HK-2 (cell line): ENCODE data around the gene ARHGAP26.
A peak's percentile ranks its signal among the peaks of the same experiment; 100 is the strongest.

ENCODE experiments used
- DNase-seq: peaks from one replicate; pipeline ENCODE4 v3.0.0-alpha.2; 2018; ENCODE audit not compliant: unreplicated experiment

ARHGAP26 gene

DNA sequence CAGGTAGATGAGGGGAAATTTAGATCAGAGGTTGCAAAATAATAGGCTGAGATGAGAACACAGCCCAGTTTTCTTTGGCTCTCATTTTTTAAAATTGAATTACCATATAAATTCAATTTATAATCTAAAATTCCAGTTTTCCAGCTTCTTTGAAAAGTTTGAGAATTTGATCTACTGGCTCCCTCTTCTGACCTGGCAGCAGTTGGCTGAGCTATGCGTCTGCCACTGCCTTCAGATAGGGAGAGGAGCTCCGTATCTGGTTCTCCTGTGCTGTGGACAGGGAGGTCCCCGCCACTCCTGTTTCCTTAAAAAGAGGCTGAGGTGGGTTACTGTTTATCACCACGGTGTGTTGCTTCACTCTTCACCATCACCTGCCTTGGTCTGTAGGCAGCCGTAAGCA, 103.7 kb downstream of the ARHGAP26 start:
- no peak for DNase-seq

DNA sequence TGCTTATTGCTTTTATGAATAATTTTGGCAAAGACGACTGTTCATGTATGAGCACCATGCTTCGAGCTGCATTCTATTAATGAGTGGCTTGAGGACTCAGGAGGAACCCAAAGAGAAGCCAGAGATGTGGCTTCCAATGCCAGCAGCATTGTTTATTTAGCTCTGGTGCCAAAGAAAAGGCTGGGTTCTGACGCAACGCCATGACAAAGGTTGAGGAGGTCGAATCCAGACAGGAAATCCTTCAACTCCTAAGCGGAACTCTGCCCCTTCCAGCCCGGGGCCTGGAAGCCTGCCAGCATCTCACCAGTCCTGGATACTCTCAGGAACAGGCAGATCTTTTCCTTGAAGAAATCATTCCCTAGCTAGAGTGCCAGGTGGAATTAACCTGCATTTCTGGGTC, 104.4 kb downstream of the ARHGAP26 start:
- peak; percentile 54 for DNase-seq

DNA sequence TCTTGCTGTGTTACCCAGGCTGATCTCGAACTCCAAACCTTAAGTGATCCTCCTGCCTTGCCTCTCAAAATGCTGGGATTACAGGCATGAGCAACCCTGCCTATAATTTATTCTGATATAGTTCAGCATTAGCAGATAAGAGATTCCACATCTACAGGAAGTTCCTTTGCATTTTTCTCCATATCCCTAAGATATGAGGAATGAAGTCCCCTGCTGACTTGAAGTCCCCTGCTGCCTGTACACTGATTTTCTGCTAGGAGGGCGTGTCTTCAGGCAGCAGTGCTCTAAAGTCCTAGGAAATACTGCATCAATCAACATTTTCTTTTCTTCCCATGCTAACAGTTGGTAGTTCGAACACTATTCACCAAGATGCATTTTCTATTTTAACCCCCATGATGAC, 105.8 kb downstream of the ARHGAP26 start:
- no peak for DNase-seq

DNA sequence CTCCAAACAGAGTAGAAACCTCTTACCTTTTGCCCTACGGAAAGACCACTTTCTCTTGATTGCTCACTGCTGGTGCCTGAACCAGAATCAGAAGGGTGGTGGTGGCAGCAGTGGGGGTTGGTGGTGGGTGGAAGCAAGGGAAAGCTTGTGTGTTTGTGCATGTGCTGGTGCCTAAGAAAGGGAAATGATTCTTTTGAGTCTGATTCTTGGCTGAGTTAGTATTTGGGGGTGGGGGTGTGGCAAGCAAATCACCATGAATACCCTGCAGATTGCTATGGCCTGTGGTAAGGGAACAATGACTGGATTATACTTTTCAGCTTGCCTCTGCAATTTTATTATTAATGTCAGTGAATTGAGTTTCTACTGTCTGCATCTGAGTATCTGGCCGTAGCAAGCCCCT, 106.6 kb downstream of the ARHGAP26 start:
- DNase-seq: no peak

- no peak for DNase-seq
Observed at GRCh38 chr5:142878111-142878510, 107.9 kb downstream of the ARHGAP26 start.

DNA sequence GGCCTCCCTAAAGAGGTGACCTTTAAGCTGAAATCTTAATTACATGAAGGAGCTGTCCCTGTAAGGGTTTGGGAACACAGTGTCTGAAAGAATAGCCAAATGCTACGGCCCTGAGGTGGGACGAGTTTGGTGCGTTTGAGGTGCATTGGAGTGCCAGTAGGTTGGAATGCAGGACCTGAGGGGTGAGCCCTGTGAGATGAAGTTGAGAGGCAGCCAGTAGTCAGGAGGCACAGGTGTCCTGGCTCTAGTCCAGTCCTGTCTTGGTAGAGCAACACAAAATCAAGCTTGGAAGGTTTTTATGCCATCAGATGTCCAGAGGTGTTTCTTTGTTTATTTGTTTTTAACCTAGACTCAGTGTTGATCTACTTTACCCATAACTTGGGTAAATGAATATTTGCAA, 108.5 kb downstream of the ARHGAP26 start:
- no peak for DNase-seq

GRCh38 chr5:142881076-142881783, 111.1 kb downstream of the ARHGAP26 start:
- DNase-seq: no peak

- no peak for DNase-seq
Observed at GRCh38 chr5:142881784-142882126, 111.6 kb downstream of the ARHGAP26 start.

GRCh38 chr5:142883025-142883424, 112.8 kb downstream of the ARHGAP26 start:
- DNase-seq: no peak

- DNase-seq: no peak
Observed at GRCh38 chr5:142883438-142883837, 113.3 kb downstream of the ARHGAP26 start.

DNA sequence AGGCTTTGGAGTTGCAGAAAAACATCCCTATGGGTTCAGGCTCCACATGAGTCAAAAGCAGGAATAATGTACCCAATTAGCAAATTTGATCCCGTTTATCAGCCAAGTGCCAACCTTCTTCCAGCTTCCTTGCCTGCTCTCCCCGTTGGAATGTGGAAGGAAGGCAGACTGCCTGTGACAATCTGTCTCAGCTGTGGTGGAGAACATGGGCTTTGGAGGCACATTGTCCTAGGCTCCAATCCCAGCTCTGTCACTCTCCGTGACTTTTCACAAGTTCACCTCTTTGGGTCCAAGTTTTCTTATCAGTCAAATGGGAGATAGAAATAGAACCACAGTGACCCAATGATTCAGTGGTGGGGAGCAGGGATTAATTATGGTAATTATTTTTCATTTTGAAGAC, 113.9 kb downstream of the ARHGAP26 start:
- no peak for DNase-seq

- DNase-seq: no peak
Observed at GRCh38 chr5:142886211-142886610, 116.0 kb downstream of the ARHGAP26 start.

DNA sequence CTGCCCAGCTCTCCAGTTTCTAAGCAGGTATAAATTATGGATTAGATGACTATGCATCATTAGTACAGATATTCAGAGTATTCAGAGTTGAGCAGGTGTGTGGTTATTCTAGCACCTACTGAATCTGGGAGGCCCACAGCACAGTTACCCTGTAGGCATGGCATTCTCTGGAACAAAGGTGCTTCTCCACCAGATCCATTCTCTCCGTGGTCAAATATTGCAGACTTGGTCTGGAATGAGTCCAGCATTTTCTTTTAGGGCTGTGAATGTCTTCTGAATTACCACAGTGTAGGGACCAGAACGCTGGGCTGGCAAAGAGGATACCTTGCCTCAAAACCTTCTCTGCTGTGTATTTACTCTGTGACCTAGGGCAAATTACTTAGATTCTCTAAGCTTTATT, 116.8 kb downstream of the ARHGAP26 start:
- no peak for DNase-seq

DNA sequence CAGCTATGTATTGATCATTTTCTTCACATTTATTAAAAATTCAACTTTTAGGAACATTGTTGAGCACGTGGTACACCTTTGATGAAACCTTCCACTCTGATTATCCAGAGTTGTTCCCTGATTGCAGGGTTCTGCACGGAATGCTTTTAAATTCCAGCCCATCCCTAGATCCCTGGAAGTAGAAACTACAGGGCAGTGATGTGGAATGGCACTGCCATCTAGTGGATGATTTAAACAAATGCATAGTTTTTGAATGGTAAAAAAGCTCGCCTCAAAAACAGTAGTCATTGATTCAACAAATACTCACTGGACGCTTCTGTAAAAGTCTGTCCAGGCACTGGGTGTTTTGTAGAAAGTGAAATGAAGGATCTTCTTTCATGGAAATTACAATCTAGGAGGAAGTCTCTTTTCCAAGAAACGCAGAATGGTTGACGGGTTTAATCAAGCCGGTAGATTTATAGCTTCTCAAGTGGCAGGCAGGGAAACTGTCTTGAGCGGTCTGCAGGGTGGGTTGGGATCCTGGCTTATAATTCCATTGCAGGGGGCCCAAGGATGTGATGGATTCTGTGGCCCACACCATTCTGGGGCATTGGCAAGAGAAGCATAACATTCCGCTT, 118.4 kb downstream of the ARHGAP26 start:
- no peak for DNase-seq

GRCh38 chr5:142892021-142892420, 121.8 kb downstream of the ARHGAP26 start:
- DNase-seq: no peak

GRCh38 chr5:142894315-142894714, 124.1 kb downstream of the ARHGAP26 start:
- DNase-seq: no peak

DNA sequence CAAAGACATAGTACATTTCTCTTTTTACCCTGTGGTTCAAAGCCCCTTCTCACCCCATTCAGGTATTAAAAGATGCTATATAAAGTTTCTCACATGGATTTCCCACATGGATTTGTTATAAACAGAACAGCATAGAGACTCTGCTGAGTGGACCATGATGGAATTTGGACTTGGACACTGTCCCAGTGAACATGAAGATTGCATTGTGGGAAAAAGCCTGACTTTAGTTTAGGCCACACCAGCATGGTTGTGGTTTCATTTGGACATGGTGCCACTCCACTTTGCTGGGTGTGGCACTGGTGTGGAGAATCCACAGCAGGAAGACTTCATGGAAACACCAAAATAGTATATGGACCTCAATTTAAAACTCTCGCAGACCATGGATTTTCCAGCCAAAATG, 124.6 kb downstream of the ARHGAP26 start:
- DNase-seq: no peak

- DNase-seq: no peak
Observed at GRCh38 chr5:142896325-142897007, 126.3 kb downstream of the ARHGAP26 start.

GRCh38 chr5:142897328-142897727, 127.2 kb downstream of the ARHGAP26 start:
- no peak for DNase-seq

DNA sequence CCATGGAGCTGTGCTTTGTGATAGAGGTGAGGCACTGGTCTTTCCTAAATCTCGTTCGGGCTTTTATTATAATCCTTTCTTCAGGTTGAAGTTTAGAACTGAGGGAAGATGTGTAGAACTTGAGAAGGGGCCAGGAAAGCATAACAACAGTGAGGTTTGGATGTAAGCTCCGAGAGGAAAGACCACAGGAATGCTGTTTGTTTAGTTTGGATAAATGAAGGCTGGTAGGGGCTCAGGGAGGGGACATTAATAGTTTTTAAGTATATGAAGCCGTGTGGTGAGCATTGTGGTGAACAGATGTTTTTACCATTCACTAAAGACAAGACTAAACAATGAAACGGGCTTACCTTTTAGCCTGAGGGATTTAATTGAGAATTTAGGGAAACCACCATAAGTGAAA, 130.8 kb downstream of the ARHGAP26 start:
- no peak for DNase-seq

GRCh38 chr5:142901476-142902185, 131.5 kb downstream of the ARHGAP26 start:
- no peak for DNase-seq

GRCh38 chr5:142902186-142902965, 132.2 kb downstream of the ARHGAP26 start:
- no peak for DNase-seq
